Measurements from ENCODE around the gene SPAG17.

DNA sequence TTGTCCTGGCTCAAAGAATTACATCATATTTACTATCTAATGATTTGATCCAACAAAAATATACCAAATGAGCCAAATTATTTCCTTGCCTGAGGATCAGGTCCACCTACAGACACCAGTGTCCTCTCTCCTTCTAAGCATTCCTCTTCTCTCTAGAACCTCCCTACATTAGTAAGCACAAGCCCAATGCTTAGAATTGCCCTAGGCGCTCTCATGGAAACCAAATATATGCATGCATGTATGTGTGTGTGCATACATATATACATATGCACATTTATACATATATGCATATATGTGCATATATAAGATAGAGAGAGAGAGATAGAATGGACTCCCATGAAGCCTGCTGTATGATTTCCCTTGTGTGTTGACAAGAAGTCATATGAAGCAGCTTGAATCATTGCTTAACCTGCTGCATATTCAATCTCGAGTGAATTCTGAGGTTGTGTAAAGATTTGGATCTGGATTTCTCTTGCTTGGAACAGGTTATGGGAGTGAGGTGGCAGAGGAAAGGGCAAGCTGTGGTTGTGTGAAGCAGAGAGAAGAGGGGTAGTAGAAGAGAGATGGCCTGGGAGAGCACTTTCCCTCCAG lies 66.1 kb downstream of the SPAG17 start:
- no peak for TF ChIP-seq CTCF (IDR thresholded peaks at IDR 0.05)
- TF ChIP-seq POLR2AphosphoS5 (IDR thresholded peaks at IDR 0.05; ENCODE audit: low read depth, low read length) = no peak
